HEK293T (cell line): ENCODE measurements around the gene SCUBE1.

ENCODE experiments used
- ARNT ChIP-seq: fragments of 450-650 bp; IDR thresholded peaks from 2 replicates; pipeline ENCODE4 v1.6.1; 2017; ENCODE audit warnings: mild to moderate bottlenecking
- BHLHE40 ChIP-seq: fragments of 450-650 bp; IDR thresholded peaks from 2 replicates; pipeline ENCODE4 v1.6.1; 2016; ENCODE audit warnings: mild to moderate bottlenecking, moderate library complexity, borderline replicate concordance
- CTBP1 ChIP-seq: fragments of 450-650 bp; IDR thresholded peaks from 2 replicates; pipeline ENCODE4 v1.6.1; 2016; ENCODE audit warnings: borderline replicate concordance
- ELF4 ChIP-seq: fragments of 450-650 bp; IDR thresholded peaks from 2 replicates; pipeline ENCODE4 v1.6.1; 2017; ENCODE audit warnings: antibody characterized with exemption
- FOXA1 ChIP-seq: fragments of 450-650 bp; IDR thresholded peaks from 2 replicates; pipeline ENCODE4 v1.6.1; 2016; ENCODE audit warnings: mild to moderate bottlenecking
- FOXK2 ChIP-seq: fragments of 450-650 bp; IDR thresholded peaks from 2 replicates; pipeline ENCODE4 v1.6.1; 2016; ENCODE audit warnings: mild to moderate bottlenecking
- FOXM1 ChIP-seq: fragments of 450-650 bp; IDR thresholded peaks from 2 replicates; pipeline ENCODE4 v1.6.1; 2017; ENCODE audit warnings: mild to moderate bottlenecking, borderline replicate concordance
- HDGF ChIP-seq: fragments of 450-650 bp; IDR thresholded peaks from 2 replicates; pipeline ENCODE4 v1.6.1; 2017; ENCODE audit warnings: antibody characterized with exemption, borderline replicate concordance
- L3MBTL2 ChIP-seq: fragments of 450-650 bp; conservative IDR thresholded peaks from 2 replicates; pipeline ENCODE4 v1.6.1; 2016; ENCODE audit warnings: mild to moderate bottlenecking
- LEF1 ChIP-seq: fragments of 450-650 bp; IDR thresholded peaks from 2 replicates; pipeline ENCODE4 v1.6.1; 2017; ENCODE audit warnings: mild to moderate bottlenecking, borderline replicate concordance
- NFRKB ChIP-seq: fragments of 450-650 bp; IDR thresholded peaks from 2 replicates; pipeline ENCODE4 v1.6.1; 2016; ENCODE audit warnings: mild to moderate bottlenecking, moderate library complexity
- SP1 ChIP-seq: fragments of 450-650 bp; IDR thresholded peaks from 2 replicates; pipeline ENCODE4 v1.6.1; 2017
- SUZ12 ChIP-seq: fragments of 450-650 bp; IDR thresholded peaks from 2 replicates; pipeline ENCODE4 v1.6.1; 2016; ENCODE audit warnings: mild to moderate bottlenecking

DNA sequence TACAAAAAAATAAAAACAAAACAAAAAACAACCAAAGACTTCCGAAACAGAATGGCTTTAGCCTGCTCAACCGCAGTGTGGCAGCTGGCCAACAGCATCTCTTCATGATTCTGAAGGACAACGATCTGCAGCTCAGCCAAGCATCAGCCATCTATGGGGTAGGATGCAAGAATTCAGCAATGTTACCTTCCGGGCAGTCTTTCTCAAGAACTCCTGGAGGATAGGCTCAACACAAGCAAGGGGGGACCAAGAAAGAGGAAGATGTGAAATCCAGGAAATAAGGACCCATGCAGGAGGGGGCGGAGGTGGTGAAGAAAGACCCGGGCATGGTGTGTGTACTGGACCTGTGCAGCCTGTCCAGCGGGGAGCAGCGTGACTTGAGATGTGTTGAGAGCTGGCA, 195.4 kb downstream of the SCUBE1 start:
- TF ChIP-seq CTBP1 (no peak), FOXA1 (no peak), FOXM1 (no peak), SUZ12 (no peak), HDGF (no peak), L3MBTL2 (no peak), ELF4 (no peak), NFRKB (no peak), SP1 (no peak), BHLHE40 (no peak), FOXK2 (no peak), ARNT (no peak), LEF1 (no peak)
